GM19397 (cell line): ENCODE data around the gene TMPRSS4.
"Not testable (repeated sequence)": the region's sequence is repeated elsewhere in the genome, so short reads cannot be mapped to it uniquely, and the experiment has no call there.

Source experiments
- ATAC-seq: cut with Tn5 transposase; IDR thresholded peaks from one replicate; pipeline ENCODE4 v1.9.1; 2021; ENCODE audit warnings: mild to moderate bottlenecking, moderate library complexity; ENCODE audit not compliant: unreplicated experiment

TMPRSS4 gene

GRCh38 chr11:118056806-118057205 lies 20.1 kb upstream of the TMPRSS4 start:
- no peak for ATAC-seq

- ATAC-seq, result no peak
Observed at GRCh38 chr11:118057251-118058145, 19.4 kb upstream of the TMPRSS4 start.

GRCh38 chr11:118058311-118059245 lies 18.3 kb upstream of the TMPRSS4 start:
- no peak for ATAC-seq

- ATAC-seq, result no peak
Observed at GRCh38 chr11:118059246-118059940, 17.5 kb upstream of the TMPRSS4 start.

GRCh38 chr11:118060081-118060661 lies 16.7 kb upstream of the TMPRSS4 start:
- no peak for ATAC-seq

GRCh38 chr11:118060869-118061268 lies 16.0 kb upstream of the TMPRSS4 start:
- ATAC-seq, result no peak

GRCh38 chr11:118061586-118062125 lies 15.2 kb upstream of the TMPRSS4 start:
- no peak for ATAC-seq

- not testable (repeated sequence) for ATAC-seq
Observed at GRCh38 chr11:118062181-118062580, 14.7 kb upstream of the TMPRSS4 start.

- not testable (repeated sequence) for ATAC-seq
Observed at GRCh38 chr11:118062631-118063030, 14.2 kb upstream of the TMPRSS4 start.

- no peak for ATAC-seq
Observed at GRCh38 chr11:118064956-118065355, 11.9 kb upstream of the TMPRSS4 start.

GRCh38 chr11:118065384-118065783 lies 11.5 kb upstream of the TMPRSS4 start:
- ATAC-seq, result no peak

GRCh38 chr11:118067006-118067405 lies 9.9 kb upstream of the TMPRSS4 start:
- ATAC-seq, result no peak

GRCh38 chr11:118068206-118068944 lies 8.5 kb upstream of the TMPRSS4 start:
- no peak for ATAC-seq

- no peak for ATAC-seq
Observed at GRCh38 chr11:118068945-118069612, 7.8 kb upstream of the TMPRSS4 start.

GRCh38 chr11:118071416-118072030 lies 5.4 kb upstream of the TMPRSS4 start:
- ATAC-seq, result no peak

GRCh38 chr11:118073554-118073953 lies 3.3 kb upstream of the TMPRSS4 start:
- ATAC-seq, result no peak

GRCh38 chr11:118074091-118074685 lies 2.7 kb upstream of the TMPRSS4 start:
- ATAC-seq, result no peak

GRCh38 chr11:118074785-118075184 lies 2.1 kb upstream of the TMPRSS4 start:
- no peak for ATAC-seq
